ENCODE data around the gene WDR49. TPM values are rescaled to one million over a fixed set of nuclear protein-coding genes. Genes with fewer than 3 reads are reported as not detected.
"Not testable (repeated sequence)": the region's sequence is repeated elsewhere in the genome, so short reads cannot be mapped to it uniquely, and the experiment has no call there.

Gene WDR49
- total RNA-seq, 2 donors from 2014 or later, result 1.0 TPM; not detected in 1

DNA sequence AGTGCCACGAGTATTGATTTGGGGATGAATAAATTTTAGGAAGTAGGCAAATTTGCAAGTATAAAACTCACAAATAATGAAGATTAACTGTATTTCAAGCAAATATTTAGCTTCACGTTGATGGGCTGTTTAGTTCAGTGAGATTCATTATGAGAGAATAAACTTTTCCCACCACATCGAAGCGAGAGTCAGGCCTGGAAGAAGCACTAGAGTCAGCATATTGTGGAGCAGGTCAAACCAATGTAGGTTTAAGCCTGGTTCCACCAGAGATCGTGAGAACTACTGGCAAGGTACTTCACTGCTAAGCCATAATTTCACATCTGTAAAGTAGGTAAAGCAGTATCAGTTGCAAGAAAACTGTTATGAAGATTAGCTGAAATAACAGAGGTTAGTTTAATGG lies 22.3 kb downstream of the WDR49 start:
- intact Hi-C loops (cut with DNase I, micrococcal nuclease), result no loop called here
- no peak for ATAC-seq
- no peak for DNase-seq

DNA sequence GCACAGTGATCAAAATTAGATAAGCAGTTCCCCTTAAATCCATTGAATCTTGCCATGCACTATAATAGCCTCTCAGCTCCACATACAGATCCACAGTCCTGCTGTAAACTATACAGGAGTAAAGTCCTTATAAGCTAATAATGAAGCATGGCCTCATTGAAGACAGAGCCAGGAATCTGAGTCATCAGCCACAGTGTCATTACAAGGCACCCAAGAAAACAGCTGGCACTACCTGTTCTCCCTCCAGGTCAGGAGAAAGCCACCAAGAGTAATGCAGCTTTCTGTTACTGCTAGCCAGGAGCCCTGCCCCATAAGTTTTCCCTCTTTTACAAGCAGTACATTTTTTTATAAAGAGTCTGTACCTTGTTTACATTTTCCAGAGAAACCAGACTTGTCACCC lies 27.3 kb downstream of the WDR49 start:
- no peak for ATAC-seq
- DNase-seq, result no peak
- intact Hi-C loops (cut with DNase I, micrococcal nuclease), result no loop called here

DNA sequence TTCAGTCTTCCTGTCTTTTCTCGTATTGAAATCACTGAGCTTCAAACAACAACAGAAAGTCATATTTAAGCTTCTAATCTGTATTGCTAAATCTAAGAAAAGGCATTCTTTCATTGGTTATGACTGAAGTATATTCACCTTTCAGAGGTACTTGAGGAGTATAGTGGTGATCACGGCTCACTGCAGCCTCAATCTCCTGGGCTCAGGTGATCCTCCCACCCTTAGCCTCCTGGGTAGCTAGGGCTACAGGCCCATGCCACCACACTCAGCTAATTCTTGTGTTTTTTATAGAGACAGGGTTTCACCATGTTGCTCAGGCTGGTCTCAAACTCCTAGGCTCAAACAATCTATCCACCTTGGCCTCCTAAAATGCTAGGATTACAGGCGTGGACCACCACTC lies 38.7 kb downstream of the WDR49 start:
- DNase-seq (no peak), ATAC-seq (no peak)
- intact Hi-C loops (cut with DNase I, micrococcal nuclease), result no loop called here

- DNase-seq; ATAC-seq; intact Hi-C loops (cut with DNase I, micrococcal nuclease): not testable (repeated sequence)
Measured at GRCh38 chr3:167614196-167614595, 39.5 kb downstream of the WDR49 start.

- ATAC-seq, result no peak
- DNase-seq, result no peak
Measured at GRCh38 chr3:167611718-167612117, 42.0 kb downstream of the WDR49 start.

GRCh38 chr3:167609156-167609555 lies 44.6 kb downstream of the WDR49 start:
- ATAC-seq, result no peak
- intact Hi-C loops (cut with DNase I, micrococcal nuclease), result no loop called here
- DNase-seq, result no peak

More at GRCh38 chr3:167611718-167612117, 42.0 kb downstream of the WDR49 start:
- intact Hi-C loops (cut with DNase I, micrococcal nuclease), result no loop called here

DNA sequence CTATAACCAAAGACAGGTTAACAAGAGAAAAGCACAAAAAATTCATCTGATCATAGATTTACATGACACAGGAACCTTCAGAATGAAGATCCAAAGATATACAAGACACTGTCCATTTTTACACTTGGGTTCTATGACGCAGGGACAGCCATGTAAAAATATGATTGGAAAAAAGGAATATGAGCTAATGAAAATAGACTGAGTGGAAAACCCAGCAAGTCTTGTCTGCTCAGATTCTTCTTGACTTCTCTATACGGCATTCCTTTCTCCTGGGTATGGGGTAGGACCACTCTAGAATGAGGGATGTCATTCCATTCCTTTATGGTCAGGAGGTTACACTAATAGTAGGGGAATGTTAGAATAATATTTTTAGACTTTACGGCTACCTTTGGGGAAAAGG lies 46.9 kb downstream of the WDR49 start:
- ATAC-seq (no peak), DNase-seq (no peak)
- intact Hi-C loops (cut with DNase I, micrococcal nuclease), result no loop called here

- intact Hi-C loops (cut with DNase I, micrococcal nuclease), result no loop called here
- DNase-seq, result no peak
- no peak for ATAC-seq
Measured at GRCh38 chr3:167605871-167606270, 47.9 kb downstream of the WDR49 start.

GRCh38 chr3:167602041-167602440 lies 51.7 kb downstream of the WDR49 start:
- intact Hi-C loops (cut with DNase I, micrococcal nuclease), result no loop called here
- ATAC-seq (no peak), DNase-seq (no peak)

GRCh38 chr3:167587651-167588050 lies 66.1 kb downstream of the WDR49 start:
- ATAC-seq (no peak), DNase-seq (no peak)
- intact Hi-C loops (cut with DNase I, micrococcal nuclease), result no loop called here

DNA sequence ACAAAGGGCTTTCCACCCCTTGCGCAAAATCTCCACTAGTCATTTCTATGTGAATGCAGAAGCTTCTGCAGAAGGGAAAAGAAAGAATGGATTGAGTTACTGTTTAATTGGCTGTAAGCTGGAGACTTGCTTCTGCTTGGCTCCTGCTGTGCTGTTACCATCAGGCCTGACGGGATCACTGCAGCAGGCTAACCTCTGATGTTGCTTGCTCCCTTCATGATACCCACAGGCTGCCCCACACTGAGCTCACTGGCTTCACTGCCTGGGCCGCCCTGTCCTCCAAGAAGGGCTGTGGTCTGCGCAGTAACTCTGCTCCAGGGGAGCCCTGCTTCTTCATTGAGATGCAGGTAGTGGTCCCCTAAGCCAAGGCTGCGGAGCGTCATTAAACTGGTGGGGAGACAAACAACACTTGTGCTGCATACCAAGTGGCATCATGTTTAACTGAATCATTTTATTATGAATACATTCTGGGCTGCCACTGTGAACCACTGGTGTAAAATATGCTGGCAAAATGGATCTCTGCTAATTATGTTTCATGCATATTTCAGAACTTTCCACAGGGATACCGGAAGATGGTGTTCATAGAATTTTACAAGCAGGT lies 78.6 kb downstream of the WDR49 start:
- intact Hi-C loops (cut with DNase I, micrococcal nuclease), result no loop called here
- no peak for ATAC-seq
- DNase-seq, result no peak

GRCh38 chr3:167572991-167573390 lies 80.8 kb downstream of the WDR49 start:
- intact Hi-C loops (cut with DNase I, micrococcal nuclease), result no loop called here
- no peak for ATAC-seq

DNA sequence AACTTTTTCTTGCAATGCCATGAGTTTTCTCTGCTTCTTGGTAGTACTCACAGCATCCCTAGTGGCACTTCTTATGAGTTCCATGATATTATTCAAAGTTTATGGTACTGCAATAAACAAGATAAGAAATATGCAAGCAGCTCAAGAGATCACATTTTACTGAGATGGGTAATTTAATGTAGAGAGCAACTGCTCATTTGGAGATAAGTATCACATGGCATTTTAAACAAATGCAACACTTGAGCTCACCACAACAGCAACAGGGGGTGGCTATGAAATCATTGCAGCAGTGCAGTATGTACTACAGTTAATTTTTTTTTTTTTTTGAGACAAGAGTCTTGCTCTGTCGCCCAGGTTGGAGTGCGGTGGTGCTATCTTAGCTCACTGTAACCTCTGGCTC lies 85.1 kb downstream of the WDR49 start:
- no peak for DNase-seq
- ATAC-seq, result no peak
- intact Hi-C loops (cut with DNase I, micrococcal nuclease), result no loop called here

More at GRCh38 chr3:167572991-167573390, 80.8 kb downstream of the WDR49 start:
- no peak for DNase-seq

- intact Hi-C loops (cut with DNase I, micrococcal nuclease), result no loop called here
- ATAC-seq (no peak), DNase-seq (no peak)
Measured at GRCh38 chr3:167565489-167565888, 88.3 kb downstream of the WDR49 start.

- ATAC-seq, result no peak
- no peak for DNase-seq
- intact Hi-C loops (cut with DNase I, micrococcal nuclease), result no loop called here
Measured at GRCh38 chr3:167564612-167565011, 89.1 kb downstream of the WDR49 start.

DNA sequence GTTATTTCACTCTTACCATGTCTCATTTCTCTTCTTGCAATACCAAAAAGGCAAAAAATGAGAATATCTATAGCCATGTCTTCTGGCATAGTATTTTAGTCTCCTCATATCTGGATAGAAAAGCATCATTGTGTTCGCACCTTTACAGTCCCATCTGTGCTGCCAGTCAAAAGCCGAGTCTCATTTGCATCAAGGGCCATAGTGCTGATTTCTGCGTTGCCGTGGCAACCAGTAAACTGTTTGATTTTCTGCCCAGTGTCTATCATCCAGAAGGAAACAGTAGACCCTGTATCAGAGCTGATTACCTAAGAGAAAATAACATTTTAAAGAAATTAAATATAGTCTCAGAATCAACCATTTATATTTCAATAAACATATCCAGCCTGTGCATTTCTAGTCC lies 93.8 kb downstream of the WDR49 start:
- ATAC-seq (no peak), DNase-seq (no peak)
- intact Hi-C loops (cut with DNase I, micrococcal nuclease), result no loop called here

GRCh38 chr3:167554898-167555297 lies 98.8 kb downstream of the WDR49 start:
- intact Hi-C loops (cut with DNase I, micrococcal nuclease), result no loop called here
- no peak for DNase-seq
- no peak for ATAC-seq

GRCh38 chr3:167538081-167538480 lies 115.7 kb downstream of the WDR49 start:
- DNase-seq (no peak), ATAC-seq (no peak)
- intact Hi-C loops (cut with DNase I, micrococcal nuclease), result no loop called here

- intact Hi-C loops (cut with DNase I, micrococcal nuclease), result no loop called here
- DNase-seq (no peak), ATAC-seq (no peak)
Measured at GRCh38 chr3:167521006-167521355, 132.8 kb downstream of the WDR49 start.

DNA sequence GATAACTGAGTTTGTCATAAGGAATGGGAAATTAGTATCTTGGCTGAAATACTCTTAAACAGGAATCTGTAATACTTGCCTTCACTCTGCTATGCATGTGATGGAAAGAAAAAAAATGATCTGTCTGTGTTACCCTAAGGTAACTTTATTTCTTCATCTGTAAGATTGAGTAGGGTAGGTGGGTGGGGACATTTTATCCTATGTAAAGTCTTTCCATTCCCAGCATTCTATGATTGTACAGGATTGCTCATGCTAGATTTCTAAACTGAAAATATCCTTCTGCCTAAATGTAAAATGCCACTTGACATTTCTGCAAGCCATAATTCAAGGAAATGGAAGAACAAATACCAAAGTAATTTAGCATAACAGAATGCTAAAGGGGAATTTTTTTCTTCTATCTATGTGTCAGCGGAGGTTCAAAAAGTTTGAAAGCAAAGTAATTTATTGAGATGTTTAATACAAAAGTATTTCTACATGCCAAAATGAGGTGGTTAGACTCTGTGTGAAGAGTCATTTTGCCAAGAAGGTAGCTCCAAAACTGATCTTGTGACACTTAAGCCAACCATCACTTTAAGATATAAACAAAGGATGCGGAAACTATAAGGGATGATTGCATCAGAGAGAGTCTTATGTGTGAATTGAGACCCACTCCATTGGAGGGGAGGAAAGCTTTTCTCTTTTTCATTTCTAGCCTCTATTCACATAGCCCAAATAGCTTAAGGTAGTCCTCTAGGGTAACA lies 133.3 kb downstream of the WDR49 start:
- DNase-seq (no peak), ATAC-seq (no peak)
- intact Hi-C loops (cut with DNase I, micrococcal nuclease), result no loop called here

DNA sequence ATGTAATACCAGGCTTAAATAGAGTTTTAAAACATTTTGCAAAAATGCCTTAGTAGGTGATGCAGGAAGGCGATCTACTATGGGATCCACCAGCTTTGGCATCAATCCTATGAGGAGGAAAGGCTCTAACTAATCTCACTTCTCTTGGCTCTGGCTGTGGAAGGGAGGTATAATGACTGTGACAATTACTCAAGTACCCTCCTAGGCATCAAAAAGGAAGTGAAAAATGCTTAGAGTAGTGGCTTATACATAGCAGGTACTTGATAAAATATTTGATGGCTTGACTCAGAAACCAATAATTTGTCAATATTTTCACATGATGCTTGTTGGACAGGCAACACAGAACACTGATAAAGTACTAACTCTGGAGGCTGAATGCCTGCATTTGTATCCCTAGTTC lies 145.8 kb downstream of the WDR49 start:
- no peak for ATAC-seq
- intact Hi-C loops (cut with DNase I, micrococcal nuclease), result no loop called here

More for the DNA sequence above, 145.8 kb downstream of the WDR49 start:
- DNase-seq, result no peak

Data from left colon (tissue), 2 donors.